Measurements from ENCODE around the gene ITPKA. TPM values are rescaled to one million over a fixed set of nuclear protein-coding genes. Genes with fewer than 3 reads are reported as not detected.

ITPKA gene
- total RNA-seq, 1 experiment from 2014 or later, result 16.2 TPM

- Histone ChIP-seq H3K27me3 (replicated peaks; ENCODE audit: control insufficient read depth, insufficient read depth, low read length) (no peaks in the 10 kb centered on the region), H3K36me3 (ENCODE audit: control insufficient read depth, insufficient read depth, low read length) (no peaks in the 10 kb centered on the region), H3K4me1 (no peaks in the 10 kb centered on the region), H3K4me3 (ENCODE audit: low read depth, low read length) (no peak overlapping the region), H3K9me3 (no peaks in the 10 kb centered on the region)
- no TSS peak for BruUV-seq (replicated peaks)
- H3K27me3 Mint-ChIP-seq (ENCODE audit: insufficient read depth, unreplicated experiment), result no peaks in the 10 kb centered on the region
- TF ChIP-seq CTCF (IDR thresholded peaks at IDR 0.05; ENCODE audit: insufficient read depth in 1 of 2, low read depth in 1 of 2, low read length in 1 of 2, severe bottlenecking in 1 of 2, unreplicated experiment in 1 of 2), result no peak
- no peak overlapping the region for H3K27ac Mint-ChIP-seq (ENCODE audit: unreplicated experiment)
- no peaks in the 10 kb centered on the region for H3K9me3 Mint-ChIP-seq (ENCODE audit: unreplicated experiment)
- CTCF ChIA-PET, result interaction anchor here (0.6 to 1.7 kb wide), 2 partner anchors 26 to 52 kb away, joined by 6 to 7 read pairs; partner anchors contain the start of gene RPAP1
- no peaks in the 10 kb centered on the region for H3K4me1 Mint-ChIP-seq (ENCODE audit: low read depth, unreplicated experiment)
- intact Hi-C loops (cut with micrococcal nuclease; ENCODE audit: unreplicated experiment), result no loop called here
- H3K4me3 Mint-ChIP-seq (ENCODE audit: unreplicated experiment), result no peak overlapping the region
- H3K36me3 Mint-ChIP-seq (ENCODE audit: insufficient read depth, unreplicated experiment), result peaks cover 34% of the 10 kb centered on the region
- POLR2A ChIA-PET, result interaction anchor here (0.5 kb wide), 1 partner anchor 105 kb away, joined by 9 read pairs; no protein-coding TSS in a partner anchor
- DNase-seq, result no peak
These were observed 24.3 kb downstream of the ITPKA start for GRCh38 chr15:41517895-41518449.

GRCh38 chr15:41520636-41521035, 27.0 kb downstream of the ITPKA start:
- H3K4me3 ChIP-seq (ENCODE audit: low read depth, low read length), result no peak overlapping the region
- H3K9me3 Mint-ChIP-seq (ENCODE audit: unreplicated experiment), result no peaks in the 10 kb centered on the region
- no TSS peak for BruUV-seq (replicated peaks)
- H3K4me1 Mint-ChIP-seq (ENCODE audit: low read depth, unreplicated experiment), result no peaks in the 10 kb centered on the region
- H3K36me3 Mint-ChIP-seq (ENCODE audit: insufficient read depth, unreplicated experiment), result peaks cover 34% of the 10 kb centered on the region
- no peaks in the 10 kb centered on the region for H3K27me3 Mint-ChIP-seq (ENCODE audit: insufficient read depth, unreplicated experiment)
- TF ChIP-seq CTCF (IDR thresholded peaks at IDR 0.05; ENCODE audit: insufficient read depth in 1 of 2, low read depth in 1 of 2, low read length in 1 of 2, severe bottlenecking in 1 of 2, unreplicated experiment in 1 of 2), result no peak
- peak overlapping the region; percentile 20 for H3K27ac Mint-ChIP-seq (ENCODE audit: unreplicated experiment)
- no peaks in the 10 kb centered on the region for H3K9me3 ChIP-seq
- intact Hi-C loops (cut with micrococcal nuclease; ENCODE audit: unreplicated experiment), result no loop called here
- H3K4me1 ChIP-seq, result no peaks in the 10 kb centered on the region
- ChIA-PET CTCF (no interaction called here), POLR2A (no interaction called here)
- no peak for DNase-seq
- H3K4me3 Mint-ChIP-seq (ENCODE audit: unreplicated experiment), result no peak overlapping the region
- no peaks in the 10 kb centered on the region for H3K27me3 ChIP-seq (replicated peaks; ENCODE audit: control insufficient read depth, insufficient read depth, low read length)
- no peaks in the 10 kb centered on the region for H3K36me3 ChIP-seq (ENCODE audit: control insufficient read depth, insufficient read depth, low read length)

GRCh38 chr15:41521614-41522013, 27.9 kb downstream of the ITPKA start:
- intact Hi-C loops (cut with micrococcal nuclease; ENCODE audit: unreplicated experiment), result no loop called here
- TF ChIP-seq CTCF (IDR thresholded peaks at IDR 0.05; ENCODE audit: insufficient read depth in 1 of 2, low read depth in 1 of 2, low read length in 1 of 2, severe bottlenecking in 1 of 2, unreplicated experiment in 1 of 2), result no peak
- DNase-seq, result no peak
- ChIA-PET CTCF (no interaction called here), POLR2A (no interaction called here)
- Mint-ChIP-seq H3K27me3 (ENCODE audit: insufficient read depth, unreplicated experiment) (no peaks in the 10 kb centered on the region), H3K36me3 (ENCODE audit: insufficient read depth, unreplicated experiment) (peaks cover 28% of the 10 kb centered on the region), H3K4me3 (ENCODE audit: unreplicated experiment) (no peak overlapping the region), H3K27ac (ENCODE audit: unreplicated experiment) (no peak overlapping the region), H3K4me1 (ENCODE audit: low read depth, unreplicated experiment) (no peaks in the 10 kb centered on the region), H3K9me3 (ENCODE audit: unreplicated experiment) (no peaks in the 10 kb centered on the region)
- Histone ChIP-seq H3K36me3 (ENCODE audit: control insufficient read depth, insufficient read depth, low read length) (no peaks in the 10 kb centered on the region), H3K9me3 (no peaks in the 10 kb centered on the region), H3K27me3 (replicated peaks; ENCODE audit: control insufficient read depth, insufficient read depth, low read length) (no peaks in the 10 kb centered on the region), H3K4me1 (no peaks in the 10 kb centered on the region), H3K4me3 (ENCODE audit: low read depth, low read length) (no peak overlapping the region)
- BruUV-seq (replicated peaks), result no TSS peak
